Fibroblast of the aortic adventitia (primary cell): ENCODE results near the gene TLR1. TPM values are rescaled to one million over a fixed set of nuclear protein-coding genes. Genes with fewer than 3 reads are reported as not detected.

Experiments used
- DNase-seq: peaks from one replicate; pipeline ENCODE4 v3.0.0-alpha.2; 2010; ENCODE audit warnings: low read depth
- H3K4me3 ChIP-seq: 2 replicates; pipeline ENCODE4 v1.5.1; 2011; ENCODE audit warnings: low read depth, mild to moderate bottlenecking, control low read depth, low read length, moderate library complexity
- small RNA-seq: library from RNA; depleted of rRNA; stranded (forward); fragments of <200 nt; gene quantifications from one replicate; pipeline ENCODE3, GENCODE V24; 2012
- total RNA-seq: library from RNA; depleted of rRNA; stranded (reverse); fragments of >200 nt; gene quantifications from 2 replicates; pipeline ENCODE4 v1.2.3, GENCODE V29; 2012; ENCODE audit warnings: low replicate concordance
- TF ChIP-seq, protein P1 (sequence below): IDR thresholded peaks from 2 replicates; pipeline ENCODE4 v1.5.1; 2011; ENCODE audit warnings: mild to moderate bottlenecking, low read length, control low read depth, inconsistent platforms; ENCODE audit not compliant: insufficient read depth

TLR1 gene
- total RNA-seq, 1 donor = 3.2 TPM

DNA sequence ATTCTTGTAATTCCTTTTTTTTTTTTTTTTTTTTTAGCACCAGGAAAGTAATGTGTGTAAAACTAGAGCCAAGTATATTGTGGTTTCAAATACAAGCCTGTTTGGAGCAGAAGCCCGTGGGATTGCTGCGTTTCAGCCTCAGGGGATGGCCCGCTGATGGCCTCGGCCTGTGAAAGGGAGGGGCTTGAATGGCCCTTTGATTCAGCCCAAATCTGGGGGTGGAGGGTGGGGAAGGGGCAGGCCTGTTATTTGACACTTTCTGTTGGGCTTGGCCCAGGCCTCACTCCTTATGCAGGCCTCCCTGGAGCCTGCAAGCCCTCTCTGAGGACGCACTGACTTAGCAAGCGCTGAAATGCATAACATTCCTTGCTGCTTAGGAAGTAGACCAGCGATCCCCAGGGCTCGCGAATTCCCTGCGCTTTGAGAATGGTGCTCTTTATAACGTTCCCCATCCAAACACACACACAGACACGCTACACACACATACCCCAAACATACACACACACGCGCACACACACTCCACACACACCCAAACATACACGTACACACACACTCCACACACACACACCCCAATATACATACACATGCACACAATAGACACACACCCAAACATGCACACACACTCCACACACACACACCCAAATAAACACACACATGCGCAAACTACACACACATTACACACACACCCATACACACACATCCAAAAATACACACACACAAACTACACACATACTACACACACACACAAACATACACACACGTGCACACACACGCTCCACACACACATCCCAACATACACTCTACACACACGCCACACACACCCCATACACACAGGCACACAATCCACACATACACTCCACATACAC is 51.4 kb downstream of the TLR1 start:
- DNase-seq = peak; percentile 99
- TF ChIP-seq, protein P1, sequence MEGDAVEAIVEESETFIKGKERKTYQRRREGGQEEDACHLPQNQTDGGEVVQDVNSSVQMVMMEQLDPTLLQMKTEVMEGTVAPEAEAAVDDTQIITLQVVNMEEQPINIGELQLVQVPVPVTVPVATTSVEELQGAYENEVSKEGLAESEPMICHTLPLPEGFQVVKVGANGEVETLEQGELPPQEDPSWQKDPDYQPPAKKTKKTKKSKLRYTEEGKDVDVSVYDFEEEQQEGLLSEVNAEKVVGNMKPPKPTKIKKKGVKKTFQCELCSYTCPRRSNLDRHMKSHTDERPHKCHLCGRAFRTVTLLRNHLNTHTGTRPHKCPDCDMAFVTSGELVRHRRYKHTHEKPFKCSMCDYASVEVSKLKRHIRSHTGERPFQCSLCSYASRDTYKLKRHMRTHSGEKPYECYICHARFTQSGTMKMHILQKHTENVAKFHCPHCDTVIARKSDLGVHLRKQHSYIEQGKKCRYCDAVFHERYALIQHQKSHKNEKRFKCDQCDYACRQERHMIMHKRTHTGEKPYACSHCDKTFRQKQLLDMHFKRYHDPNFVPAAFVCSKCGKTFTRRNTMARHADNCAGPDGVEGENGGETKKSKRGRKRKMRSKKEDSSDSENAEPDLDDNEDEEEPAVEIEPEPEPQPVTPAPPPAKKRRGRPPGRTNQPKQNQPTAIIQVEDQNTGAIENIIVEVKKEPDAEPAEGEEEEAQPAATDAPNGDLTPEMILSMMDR = no peak
- peak overlapping the region; percentile 22 for H3K4me3 ChIP-seq

DNA sequence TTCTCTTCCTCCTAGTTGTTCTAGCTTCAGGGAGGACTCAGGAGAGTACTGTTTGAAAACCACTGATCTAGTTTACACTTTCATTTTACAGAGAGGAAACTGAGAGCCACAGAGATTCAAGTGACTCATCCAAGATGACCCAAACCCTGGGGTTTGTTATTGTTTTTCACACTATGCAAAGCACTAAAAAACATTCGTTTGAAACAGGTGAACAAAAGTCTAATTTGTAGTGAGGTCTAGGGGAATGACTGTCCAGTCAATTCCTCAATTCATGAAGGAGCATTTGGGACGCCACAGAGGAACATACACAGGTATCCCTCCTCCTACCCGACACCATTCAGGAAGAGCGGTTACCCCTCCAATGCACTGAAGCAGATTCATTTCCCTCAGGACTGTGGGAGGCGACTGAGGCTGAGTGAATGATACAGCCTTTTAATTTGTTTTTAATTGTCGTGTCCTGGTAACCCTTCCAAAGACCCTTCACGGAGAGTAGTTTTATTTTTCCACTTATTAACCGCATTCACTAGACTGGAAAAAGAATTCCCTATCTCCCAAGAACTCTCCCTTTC is 52.1 kb downstream of the TLR1 start:
- H3K4me3 ChIP-seq = no peak overlapping the region
- no peak for DNase-seq
- TF ChIP-seq, protein P1 = no peak

DNA sequence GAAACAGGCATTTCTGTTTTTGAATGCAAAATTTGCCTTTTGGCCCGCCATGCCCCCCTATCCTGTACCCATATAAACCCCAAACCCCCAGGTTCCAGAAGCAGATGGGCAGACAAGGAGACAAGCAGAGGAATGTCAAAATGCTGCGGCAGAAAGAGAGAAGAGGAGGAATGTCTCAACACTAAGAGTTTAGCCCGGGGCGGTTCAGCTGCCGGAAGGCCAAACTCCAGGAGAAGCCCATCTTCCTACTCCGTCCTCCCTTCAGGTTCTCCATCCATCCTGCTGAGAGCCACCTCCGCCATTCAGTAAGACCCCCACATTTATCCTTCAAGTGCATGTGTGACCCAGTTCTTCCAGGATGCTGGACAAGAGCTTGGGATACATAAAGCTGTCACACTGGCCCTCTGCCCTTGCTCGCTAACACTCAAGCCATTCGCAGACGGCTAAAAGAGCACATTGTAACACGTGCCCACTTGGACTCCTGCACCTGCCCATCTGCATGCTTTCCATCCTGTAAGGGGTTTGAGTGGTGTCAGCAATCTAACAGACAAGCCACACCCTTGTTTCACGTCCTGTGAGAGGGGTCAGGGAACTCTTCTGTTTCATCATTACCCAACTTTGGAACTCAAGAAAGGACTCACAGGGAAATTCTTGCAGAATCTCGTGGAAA is 53.1 kb downstream of the TLR1 start:
- no peak for DNase-seq
- H3K4me3 ChIP-seq = no peak overlapping the region
- TF ChIP-seq, protein P1 = no peak

DNA sequence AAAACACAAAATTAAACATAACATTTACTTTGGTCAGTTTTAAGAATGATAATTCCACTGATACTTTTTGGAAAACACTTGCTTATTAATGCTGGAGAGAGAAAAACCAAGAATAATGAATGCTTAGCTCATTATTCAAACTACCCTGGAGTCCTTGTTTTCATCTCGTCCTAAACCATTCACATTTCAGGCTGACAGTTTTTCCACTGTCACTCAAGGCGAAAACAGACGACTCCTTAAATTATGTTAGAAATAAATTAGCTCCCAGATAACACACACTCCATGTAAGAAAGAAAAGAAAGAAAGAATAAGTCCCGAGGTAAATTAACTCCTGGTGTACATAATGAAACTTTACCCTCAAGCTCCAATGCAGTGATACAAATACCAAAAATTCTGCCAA is 55.3 kb downstream of the TLR1 start:
- TF ChIP-seq, protein P1 = no peak
- H3K4me3 ChIP-seq = no peak overlapping the region
- DNase-seq = no peak

DNA sequence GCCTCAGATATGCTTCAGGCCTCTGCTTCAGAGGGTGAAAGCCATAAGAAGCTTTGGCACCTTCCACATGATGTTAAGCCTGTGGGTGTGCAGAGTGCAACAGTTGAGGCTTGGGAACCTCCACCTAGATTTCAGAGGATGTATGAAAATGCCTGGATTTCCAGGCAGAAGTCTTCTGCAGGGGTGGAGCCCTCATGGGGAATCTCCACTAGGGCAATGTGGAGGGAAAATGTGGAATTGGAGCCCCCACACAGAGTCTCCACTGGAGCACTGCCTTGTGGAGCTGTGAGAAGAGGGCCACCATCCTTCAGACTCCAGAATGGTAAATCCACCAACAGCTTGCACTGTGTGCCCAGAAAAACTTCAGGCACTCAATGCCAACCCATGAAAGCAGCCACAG is 57.0 kb downstream of the TLR1 start:
- TF ChIP-seq, protein P1 = no peak
- no peak overlapping the region for H3K4me3 ChIP-seq
- DNase-seq = no peak

Small RNA genes within 50 kb of the gene (small RNA-seq; reads per million reads assigned to genes)
- not detected for gene RNA5SP158

Other genes starting within 250 kb of the TLR1 start
- 22.3 and 41.8 TPM in 2 replicates for gene KLF3, start 140.6 kb downstream of the TLR1 start, total RNA-seq
- not detected in 2 replicates for gene TLR10, start 21.8 kb downstream of the TLR1 start, total RNA-seq
- gene TLR6, start 52.0 kb upstream of the TLR1 start, total RNA-seq = 2.2 and 5.0 TPM in 2 replicates
- 263 and 378 TPM in 2 replicates for gene FAM114A1, start 63.0 kb upstream of the TLR1 start, total RNA-seq
- 0.18 TPM in 1 of 2 replicates, not detected in the other for gene TMEM156, start 227.6 kb upstream of the TLR1 start, total RNA-seq